Gastroesophageal sphincter (tissue), 4 donors: ENCODE measurements around the gene KDM2A. TPM values are rescaled to one million over a fixed set of nuclear protein-coding genes. Genes with fewer than 3 reads are reported as not detected.

Experiments
- ATAC-seq: fragments of 150-250 bp; one replicate; pipeline ENCODE4 v1.9.1; 2016; ENCODE audit warnings: mild to moderate bottlenecking, moderate library complexity
- H3K27ac ChIP-seq, 4 donors: fragments of 200-600 bp; sonication (generic) in 3 of 4; 1 replicate in 3 of 4; 2 replicates in 1 of 4; pipeline ENCODE4 v1.5.1; 2016 to 2019
- H3K27me3 ChIP-seq: fragments of 200-600 bp; sonication (generic); one replicate; pipeline ENCODE4 v1.5.1; 2019
- H3K36me3 ChIP-seq, 2 donors: fragments of 200-600 bp; sonication (generic); one replicate each; pipeline ENCODE4 v1.5.1; 2019; ENCODE audit warnings: control low read depth in 1 of 2
- H3K4me1 ChIP-seq, 3 donors: fragments of 200-600 bp; sonication (generic); 1 replicate in 2 of 3; 2 replicates in 1 of 3; pipeline ENCODE4 v1.5.1; 2016 to 2019; ENCODE audit warnings: control low read depth in 2 of 3
- H3K4me3 ChIP-seq, 2 donors: fragments of 200-600 bp; sonication (generic); one replicate each; pipeline ENCODE4 v1.5.1; 2019; ENCODE audit warnings: mild to moderate bottlenecking in 1 of 2, moderate library complexity in 1 of 2
- H3K9me3 ChIP-seq, 3 donors: fragments of 200-600 bp; sonication (generic); one replicate each; pipeline ENCODE4 v1.5.1; 2017 to 2019; ENCODE audit warnings: control low read depth in 2 of 3
- CTCF ChIP-seq, 4 experiments: fragments of 200-600 bp in 2 of 4; fragments of 450-650 bp in 2 of 4; sonication (generic) in 1 of 4; IDR thresholded peaks; one replicate each; pipeline ENCODE4 v1.5.1; 2017 to 2019; ENCODE audit warnings: antibody characterized with exemption in 4 of 4, mild to moderate bottlenecking in 2 of 4, moderate library complexity in 2 of 4
- EP300 ChIP-seq: sonication (generic); formaldehyde crosslinking; IDR thresholded peaks from one replicate; pipeline ENCODE4 v1.6.1; 2017; ENCODE audit warnings: antibody characterized with exemption, mild to moderate bottlenecking
- POLR2A ChIP-seq, 2 donors: fragments of 450-650 bp; IDR thresholded peaks; one replicate each; pipeline ENCODE4 v1.6.1; 2017; ENCODE audit warnings: antibody characterized with exemption in 2 of 2, mild to moderate bottlenecking in 2 of 2, moderate library complexity in 1 of 2
- POLR2AphosphoS5 ChIP-seq: sonication (generic); formaldehyde crosslinking; IDR thresholded peaks from one replicate; pipeline ENCODE4 v1.6.1; 2017; ENCODE audit warnings: antibody characterized with exemption
- WGBS, 2 donors: methylation state at CpG; one replicate each; pipeline ENCODE4 v1.1.5; 2018; ENCODE audit warnings: low coverage in 1 of 2; 5-methylcytosine and 5-hydroxymethylcytosine counted together
- total RNA-seq, 4 donors: library from RNA; depleted of rRNA; stranded (reverse); fragments of >200 nt; gene quantifications; one replicate each; pipeline ENCODE4 v1.1.0, GENCODE V29; 2016

The KDM2A gene
- total RNA-seq, 4 donors from 2014 or later, result 35.4 to 68.0 (median 48.3) TPM

DNA sequence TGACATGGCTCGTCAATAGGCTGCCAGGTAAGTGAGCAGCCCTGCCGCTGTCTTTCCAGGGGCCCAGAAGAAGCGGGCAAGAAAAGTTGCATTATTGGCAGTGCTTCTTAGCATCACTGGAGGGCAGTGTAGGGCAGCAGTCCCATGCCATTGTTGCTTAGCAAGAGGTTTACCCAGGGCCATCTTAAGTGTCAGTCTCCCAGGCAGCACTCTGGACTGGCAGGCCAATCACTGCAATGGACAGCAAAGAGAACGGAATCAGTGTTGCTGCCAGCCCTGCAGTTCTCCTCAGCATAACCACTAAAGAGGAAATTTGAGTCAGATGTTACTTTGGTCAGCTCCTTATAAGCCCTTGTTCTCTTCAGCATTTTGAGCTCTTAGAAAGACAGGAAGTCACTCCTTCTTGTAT lies 133.8 kb downstream of the KDM2A start:
- peak; percentile 5 for TF ChIP-seq POLR2AphosphoS5
- TF ChIP-seq EP300, result no peak
- TF ChIP-seq CTCF (IDR thresholded peaks at IDR 0.05), result peak in 3 of 4 experiments; percentile 7 to 30 (median 11)
- TF ChIP-seq POLR2A (IDR thresholded peaks at IDR 0.05), result no peak
- Histone ChIP-seq H3K4me3 (no peak overlapping the region), H3K27ac (no peak overlapping the region), H3K4me1 (peaks cover 0 to 17% (median 0%) of the 10 kb centered on the region in 3 donors), H3K9me3 (no peaks in the 10 kb centered on the region), H3K36me3 (peaks cover 11 to 97% of the 10 kb centered on the region in 2 donors), H3K27me3 (no peaks in the 10 kb centered on the region)
- 71 to 80% methylated on average over 1 of the region's 4 CpGs for WGBS, 2 donors
- peak; percentile 34 for ATAC-seq

DNA sequence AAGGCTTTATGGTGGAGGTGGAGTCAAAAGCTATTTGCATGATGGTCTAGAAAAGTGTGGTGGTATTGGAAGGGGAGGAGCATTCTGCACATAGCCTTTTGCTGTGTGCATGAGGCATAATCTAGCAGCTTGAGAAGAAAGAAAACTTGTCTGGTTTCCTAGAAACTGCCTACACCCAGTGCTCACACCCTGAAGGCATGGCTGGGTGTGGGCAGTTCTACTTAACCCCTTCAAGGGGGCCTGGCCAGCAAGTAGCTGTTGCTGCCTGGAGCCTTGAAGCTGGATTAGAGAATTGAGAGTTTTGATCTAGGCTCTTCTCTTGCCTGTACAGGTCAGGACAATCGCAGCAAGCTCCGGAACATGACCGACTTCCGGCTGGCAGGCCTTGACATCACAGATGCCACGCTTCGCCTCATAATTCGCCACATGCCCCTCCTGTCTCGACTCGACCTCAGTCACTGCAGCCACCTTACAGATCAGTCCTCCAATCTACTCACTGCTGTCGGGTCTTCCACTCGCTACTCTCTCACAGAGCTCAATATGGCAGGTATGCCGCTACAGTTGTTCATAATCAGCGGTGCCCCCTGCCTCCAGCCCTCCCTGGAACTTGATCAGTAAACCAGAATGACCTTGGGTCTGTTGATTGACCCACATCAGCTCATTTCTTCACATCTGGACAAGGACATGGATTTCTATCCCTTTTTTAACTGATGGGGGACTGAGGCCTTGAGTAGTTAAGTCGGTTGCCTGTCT lies 135.0 kb downstream of the KDM2A start:
- H3K27me3 ChIP-seq, result no peaks in the 10 kb centered on the region
- H3K27ac ChIP-seq, result peak overlapping the region in 1 of 4 donors; percentile 13
- H3K4me1 ChIP-seq, result peaks cover 0 to 8% (median 0%) of the 10 kb centered on the region in 3 donors
- no peak overlapping the region for H3K4me3 ChIP-seq
- H3K36me3 ChIP-seq, result peaks cover 9 to 85% of the 10 kb centered on the region in 2 donors
- ATAC-seq, result no peak
- TF ChIP-seq EP300 (no peak), POLR2A (IDR thresholded peaks at IDR 0.05) (no peak), CTCF (IDR thresholded peaks at IDR 0.05) (no peak), POLR2AphosphoS5 (no peak)
- 84 to 86% methylated on average over 13 to 14 of the region's 14 CpGs for WGBS, 2 donors
- H3K9me3 ChIP-seq, result no peaks in the 10 kb centered on the region

DNA sequence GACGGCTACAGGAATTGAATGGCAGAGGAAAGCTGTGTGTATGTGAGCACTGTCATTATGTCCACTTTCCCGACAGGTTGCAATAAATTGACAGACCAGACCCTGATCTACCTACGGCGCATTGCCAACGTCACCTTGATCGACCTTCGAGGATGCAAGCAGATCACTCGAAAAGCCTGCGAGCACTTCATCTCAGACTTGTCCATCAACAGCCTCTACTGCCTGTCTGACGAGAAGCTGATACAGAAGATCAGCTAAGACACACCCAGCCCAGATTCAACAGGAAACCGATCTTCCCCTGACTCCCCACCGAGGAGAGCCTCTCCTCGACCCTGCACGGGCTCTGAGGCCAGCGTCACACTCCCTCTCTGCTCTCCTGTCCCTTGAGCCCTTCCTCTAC lies 135.7 kb downstream of the KDM2A start:
- TF ChIP-seq CTCF (IDR thresholded peaks at IDR 0.05) (no peak), POLR2A (IDR thresholded peaks at IDR 0.05) (no peak), POLR2AphosphoS5 (no peak), EP300 (no peak)
- Histone ChIP-seq H3K9me3 (no peaks in the 10 kb centered on the region), H3K4me1 (peaks cover 0 to 8% (median 0%) of the 10 kb centered on the region in 3 donors), H3K27ac (peak overlapping the region in 1 of 4 donors; percentile 27), H3K36me3 (peaks cover 9 to 77% of the 10 kb centered on the region in 2 donors), H3K4me3 (no peak overlapping the region), H3K27me3 (no peaks in the 10 kb centered on the region)
- ATAC-seq, result no peak
- WGBS, 2 donors, result 100% methylated on average over 2 of the region's 15 CpGs; no CpG with 5 or more reads in 1 of the 2 donors

GRCh38 chr11:67255353-67255752 lies 136.3 kb downstream of the KDM2A start:
- no peaks in the 10 kb centered on the region for H3K9me3 ChIP-seq
- no peak for TF ChIP-seq EP300
- TF ChIP-seq CTCF (IDR thresholded peaks at IDR 0.05), result no peak
- no peak for TF ChIP-seq POLR2AphosphoS5
- no peak for TF ChIP-seq POLR2A (IDR thresholded peaks at IDR 0.05)
- 79 to 81% methylated on average over 8 to 9 of the region's 10 CpGs for WGBS, 2 donors
- ATAC-seq, result no peak
- H3K4me3 ChIP-seq, result no peak overlapping the region
- no peaks in the 10 kb centered on the region for H3K27me3 ChIP-seq
- H3K27ac ChIP-seq, result peak overlapping the region in 1 of 4 donors; percentile 27
- peaks cover 9 to 72% of the 10 kb centered on the region in 2 donors for H3K36me3 ChIP-seq
- peaks cover 0 to 8% (median 0%) of the 10 kb centered on the region in 3 donors for H3K4me1 ChIP-seq

GRCh38 chr11:67255864-67256263 lies 136.8 kb downstream of the KDM2A start:
- no peak for ATAC-seq
- 40 to 96% methylated on average over 1 to 4 of the region's 8 CpGs for WGBS, 2 donors
- Histone ChIP-seq H3K9me3 (no peaks in the 10 kb centered on the region), H3K27ac (peak overlapping the region in 1 of 4 donors; percentile 27), H3K36me3 (peaks cover 9 to 66% of the 10 kb centered on the region in 2 donors), H3K27me3 (no peaks in the 10 kb centered on the region), H3K4me1 (peaks cover 0 to 9% (median 0%) of the 10 kb centered on the region in 3 donors), H3K4me3 (no peak overlapping the region)
- TF ChIP-seq POLR2A (IDR thresholded peaks at IDR 0.05), result no peak
- TF ChIP-seq POLR2AphosphoS5, result no peak
- TF ChIP-seq CTCF (IDR thresholded peaks at IDR 0.05), result no peak
- TF ChIP-seq EP300, result no peak
